SU-DHL-6 (cell line): ENCODE measurements around the gene FIBP.

Source experiments
- H2AFZ ChIP-seq: fragments of 200-600 bp; sonication (generic); 2 replicates; pipeline ENCODE4 v1.6.1; 2014; ENCODE audit warnings: low read depth, mild to moderate bottlenecking, moderate library complexity, mixed read lengths, antibody characterized with exemption, low read length; ENCODE audit not compliant: severe bottlenecking
- H3F3A ChIP-seq: fragments of 200-600 bp; shearing (Covaris generic); 2 replicates; pipeline ENCODE4 v1.6.0; 2016; ENCODE audit warnings: antibody characterized with exemption, mild to moderate bottlenecking; ENCODE audit not compliant: insufficient read depth
- H3K27ac ChIP-seq: fragments of 200-600 bp; sonication (generic); 2 replicates; pipeline ENCODE4 v1.5.1; 2016; ENCODE audit warnings: low read depth, mild to moderate bottlenecking, low read length, moderate library complexity, mixed read lengths
- H3K27me3 ChIP-seq: fragments of 200-600 bp; sonication (generic), shearing (Covaris generic); 2 replicates; pipeline ENCODE4 v1.6.0; 2014; ENCODE audit warnings: mild to moderate bottlenecking, low read length
- H3K36me3 ChIP-seq: fragments of 200-600 bp; sonication (generic); 2 replicates; pipeline ENCODE4 v1.6.1; 2014; ENCODE audit warnings: mild to moderate bottlenecking, low read length, mixed read lengths
- H3K4me2 ChIP-seq: fragments of 300-600, 200-600 bp; shearing (Covaris generic), sonication (generic); 2 replicates; pipeline ENCODE4 v1.6.0; 2014; ENCODE audit warnings: low read length, low read depth, mild to moderate bottlenecking; ENCODE audit not compliant: poor library complexity, severe bottlenecking
- H3K4me3 ChIP-seq: fragments of 200-600 bp; sonication (generic); 2 replicates; pipeline ENCODE4 v1.5.1; 2014; ENCODE audit warnings: antibody characterized with exemption, low read length, mild to moderate bottlenecking, mixed read lengths; ENCODE audit not compliant: insufficient read depth, poor library complexity, severe bottlenecking
- H3K79me2 ChIP-seq: fragments of 200-600 bp; sonication (generic); 2 replicates; pipeline ENCODE4 v1.6.1; 2014; ENCODE audit warnings: mild to moderate bottlenecking, low read length, moderate library complexity; ENCODE audit not compliant: insufficient read depth
- H3K9ac ChIP-seq: fragments of 200-600 bp; sonication (generic); 2 replicates; pipeline ENCODE4 v1.7.0; 2014; ENCODE audit warnings: mild to moderate bottlenecking, low read length
- H3K9me2 ChIP-seq: fragments of 200-600 bp; sonication (generic); replicated peaks from 2 replicates; pipeline ENCODE4 v1.6.1; 2014; ENCODE audit warnings: low read length; ENCODE audit not compliant: insufficient read depth
- H3K9me3 ChIP-seq: fragments of 200-600 bp; sonication (generic); 2 replicates; pipeline ENCODE4 v1.6.1; 2014; ENCODE audit warnings: low read length, mixed read lengths; ENCODE audit not compliant: insufficient read depth
- H4K20me1 ChIP-seq: fragments of 200-600 bp; sonication (generic); 2 replicates; pipeline ENCODE4 v1.6.1; 2014; ENCODE audit warnings: low read depth, mild to moderate bottlenecking, antibody characterized with exemption, low read length, moderate library complexity, mixed read lengths
- EZH2phosphoT487 ChIP-seq: fragments of 200-600 bp; sonication (generic), shearing (Covaris generic); conservative IDR thresholded peaks from 2 replicates; pipeline ENCODE4 v1.6.1; 2018; ENCODE audit warnings: mild to moderate bottlenecking, antibody characterized with exemption, low read length, moderate library complexity, mixed read lengths
- TF ChIP-seq, protein P1 (sequence below): fragments of 200-600 bp; sonication (generic); IDR thresholded peaks from one replicate; pipeline ENCODE4 v1.5.1; 2017; ENCODE audit warnings: antibody characterized with exemption, mild to moderate bottlenecking, low read length, moderate library complexity; ENCODE audit not compliant: insufficient read depth, poor library complexity, severe bottlenecking

The FIBP gene

GRCh38 chr11:65927904-65928397 is 39.7 kb upstream of the FIBP start:
- Histone ChIP-seq H3K4me3 (no peak overlapping the region), H3K27me3 (no peaks in the 10 kb centered on the region), H3K36me3 (no peaks in the 10 kb centered on the region), H3K4me2 (peak overlapping the region; percentile 24), H3K79me2 (no peaks in the 10 kb centered on the region), H3F3A (no peaks in the 10 kb centered on the region), H3K27ac (no peak overlapping the region), H3K9me3 (no peaks in the 10 kb centered on the region), H3K9me2 (no peaks in the 10 kb centered on the region), H2AFZ (peak overlapping the region; percentile 19), H4K20me1 (no peaks in the 10 kb centered on the region), H3K9ac (no peak overlapping the region)
- TF ChIP-seq, protein P1, sequence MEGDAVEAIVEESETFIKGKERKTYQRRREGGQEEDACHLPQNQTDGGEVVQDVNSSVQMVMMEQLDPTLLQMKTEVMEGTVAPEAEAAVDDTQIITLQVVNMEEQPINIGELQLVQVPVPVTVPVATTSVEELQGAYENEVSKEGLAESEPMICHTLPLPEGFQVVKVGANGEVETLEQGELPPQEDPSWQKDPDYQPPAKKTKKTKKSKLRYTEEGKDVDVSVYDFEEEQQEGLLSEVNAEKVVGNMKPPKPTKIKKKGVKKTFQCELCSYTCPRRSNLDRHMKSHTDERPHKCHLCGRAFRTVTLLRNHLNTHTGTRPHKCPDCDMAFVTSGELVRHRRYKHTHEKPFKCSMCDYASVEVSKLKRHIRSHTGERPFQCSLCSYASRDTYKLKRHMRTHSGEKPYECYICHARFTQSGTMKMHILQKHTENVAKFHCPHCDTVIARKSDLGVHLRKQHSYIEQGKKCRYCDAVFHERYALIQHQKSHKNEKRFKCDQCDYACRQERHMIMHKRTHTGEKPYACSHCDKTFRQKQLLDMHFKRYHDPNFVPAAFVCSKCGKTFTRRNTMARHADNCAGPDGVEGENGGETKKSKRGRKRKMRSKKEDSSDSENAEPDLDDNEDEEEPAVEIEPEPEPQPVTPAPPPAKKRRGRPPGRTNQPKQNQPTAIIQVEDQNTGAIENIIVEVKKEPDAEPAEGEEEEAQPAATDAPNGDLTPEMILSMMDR, result no peak
- TF ChIP-seq EZH2phosphoT487, result no peak

DNA sequence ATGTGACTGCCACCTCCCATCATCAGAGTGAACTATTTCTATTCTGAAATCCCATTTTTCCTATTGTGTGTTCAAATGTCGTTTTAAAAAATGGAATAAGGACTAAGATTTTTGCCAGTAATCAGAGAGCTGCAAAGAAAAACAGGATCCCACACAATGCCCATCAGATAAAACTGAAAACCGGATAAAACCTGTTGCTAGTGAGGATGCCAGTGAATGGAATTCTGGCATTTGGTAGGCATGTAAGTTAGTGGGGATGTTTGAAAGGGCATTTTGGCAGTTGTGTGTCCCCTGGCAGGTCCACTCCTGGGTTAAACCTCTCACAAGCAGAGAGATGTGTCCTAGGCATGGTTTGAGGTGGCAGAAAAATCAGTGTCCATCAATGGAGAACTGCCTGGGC is 37.1 kb upstream of the FIBP start:
- Histone ChIP-seq H3K27ac (no peak overlapping the region), H2AFZ (no peak overlapping the region), H3K27me3 (no peaks in the 10 kb centered on the region), H3K9ac (no peak overlapping the region), H3K9me2 (no peaks in the 10 kb centered on the region), H4K20me1 (no peaks in the 10 kb centered on the region), H3K9me3 (no peaks in the 10 kb centered on the region), H3K4me2 (no peak overlapping the region), H3K36me3 (no peaks in the 10 kb centered on the region), H3K79me2 (no peaks in the 10 kb centered on the region), H3K4me3 (no peak overlapping the region), H3F3A (no peaks in the 10 kb centered on the region)
- no peak for TF ChIP-seq EZH2phosphoT487
- TF ChIP-seq, protein P1, result no peak

GRCh38 chr11:65922565-65922964 is 34.3 kb upstream of the FIBP start:
- Histone ChIP-seq H3K79me2 (no peaks in the 10 kb centered on the region), H3K4me3 (no peak overlapping the region), H3F3A (no peaks in the 10 kb centered on the region), H3K27me3 (no peaks in the 10 kb centered on the region), H3K9me2 (no peaks in the 10 kb centered on the region), H2AFZ (no peak overlapping the region), H3K9ac (no peak overlapping the region), H3K9me3 (no peaks in the 10 kb centered on the region), H3K4me2 (no peak overlapping the region), H3K27ac (no peak overlapping the region), H3K36me3 (no peaks in the 10 kb centered on the region), H4K20me1 (no peaks in the 10 kb centered on the region)
- TF ChIP-seq EZH2phosphoT487, result no peak
- TF ChIP-seq, protein P1, result no peak
